IPS-18c (cell line): Measurements from ENCODE around the gene ADAMTSL1.

Experiments used
- H3K4me3 ChIP-seq: 2 replicates; pipeline ENCODE4 v1.7.0; 2013; ENCODE audit warnings: low read depth, mild to moderate bottlenecking, low read length, moderate library complexity; ENCODE audit not compliant: insufficient read depth
- H3K9me3 ChIP-seq: one replicate; pipeline ENCODE4 v1.6.1; 2013; ENCODE audit warnings: mild to moderate bottlenecking, low read length, moderate library complexity; ENCODE audit not compliant: control insufficient read depth, insufficient read depth

The ADAMTSL1 gene

GRCh38 chr9:18473652-18474279 lies at the start of gene ADAMTSL1:
TSS of gene ADAMTSL1 (plus strand) at chr9:18474153. CDS start at chr9:18474233, 80 bp downstream.
- Histone ChIP-seq H3K9me3 (no peaks in the 10 kb centered on the region), H3K4me3 (peak within 1 kb of the TSS; percentile 36)

DNA sequence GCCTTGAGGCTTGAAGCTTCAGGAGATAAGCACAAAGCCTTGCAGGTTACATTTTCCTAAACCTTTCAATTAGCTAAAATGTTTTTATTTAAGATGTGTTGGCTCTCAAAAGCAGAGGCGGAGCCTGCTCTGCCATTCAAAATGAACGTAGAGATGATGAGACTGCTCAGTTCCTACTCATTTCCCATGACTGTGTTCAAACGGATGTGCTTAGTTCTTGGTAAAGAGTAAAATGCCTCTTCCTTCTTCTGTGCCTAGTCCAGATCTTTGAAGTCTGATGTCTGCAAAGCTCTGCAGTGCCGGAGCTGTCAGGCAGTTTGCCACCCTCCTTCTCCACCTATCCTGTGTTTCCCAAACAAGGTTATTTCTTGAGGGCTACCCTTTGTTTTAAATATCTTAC lies 46.3 kb upstream of the ADAMTSL1 start:
- Histone ChIP-seq H3K4me3 (no peak overlapping the region), H3K9me3 (no peaks in the 10 kb centered on the region)

DNA sequence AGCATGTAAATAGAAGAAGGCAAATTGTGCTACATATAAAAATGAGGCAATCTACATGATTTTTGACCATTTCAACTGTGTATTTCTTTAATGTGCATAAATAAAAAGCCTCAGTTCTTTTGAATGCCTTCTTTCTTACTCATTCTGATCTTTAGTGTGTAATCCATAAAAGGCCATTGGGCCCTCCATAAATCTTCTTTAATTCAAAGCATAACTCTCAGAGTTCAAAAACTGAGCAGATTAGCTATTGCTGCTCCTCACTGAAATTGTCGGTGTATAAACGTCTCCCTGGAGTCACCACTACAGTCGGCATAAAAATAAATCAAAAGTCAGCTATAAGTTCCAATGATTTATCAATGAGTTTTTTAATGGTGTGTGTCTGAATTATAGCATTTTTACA lies 45.3 kb upstream of the ADAMTSL1 start:
- no peaks in the 10 kb centered on the region for H3K9me3 ChIP-seq
- no peak overlapping the region for H3K4me3 ChIP-seq

- H3K4me3 ChIP-seq = no peak overlapping the region
- H3K9me3 ChIP-seq = no peaks in the 10 kb centered on the region
Observed at GRCh38 chr9:18429070-18429469, 44.9 kb upstream of the ADAMTSL1 start.

GRCh38 chr9:18433620-18434019 lies 40.3 kb upstream of the ADAMTSL1 start:
- peaks cover 2% of the 10 kb centered on the region for H3K9me3 ChIP-seq
- no peak overlapping the region for H3K4me3 ChIP-seq

GRCh38 chr9:18437315-18438201 lies 36.4 kb upstream of the ADAMTSL1 start:
- no peak overlapping the region for H3K4me3 ChIP-seq
- H3K9me3 ChIP-seq = peaks cover 2% of the 10 kb centered on the region

DNA sequence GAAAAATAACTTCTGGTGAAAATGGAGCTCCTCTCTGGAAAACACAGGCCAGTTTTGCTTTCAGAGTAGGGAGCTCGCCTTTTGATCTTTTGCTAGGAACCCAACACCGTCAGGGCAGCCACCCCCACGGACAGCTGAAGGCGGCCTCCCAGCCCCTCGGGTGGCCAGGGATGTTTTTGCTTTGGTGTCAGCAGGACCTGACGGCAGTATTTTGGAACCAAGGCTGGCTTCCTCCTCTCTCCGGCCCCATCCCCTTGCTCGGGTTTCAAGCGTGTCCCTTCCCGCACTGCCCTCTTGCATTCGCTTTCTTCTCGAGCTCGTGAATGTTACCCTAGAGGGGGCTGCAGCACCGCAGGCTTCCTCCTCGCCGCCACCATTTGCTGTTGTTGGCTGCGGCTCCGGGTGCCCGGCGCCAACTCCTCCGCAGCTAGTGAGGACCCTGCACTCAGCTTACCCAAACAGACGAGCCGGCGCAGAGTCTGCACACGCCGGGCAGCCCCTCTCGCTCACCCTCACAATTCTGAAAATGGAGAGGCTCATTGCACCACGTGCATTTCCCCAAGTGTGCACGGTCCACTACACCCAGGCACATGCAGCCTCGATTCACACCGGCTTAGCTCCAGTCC lies 35.5 kb upstream of the ADAMTSL1 start:
- no peak overlapping the region for H3K4me3 ChIP-seq

GRCh38 chr9:18438951-18439350 lies 35.0 kb upstream of the ADAMTSL1 start:
- Histone ChIP-seq H3K9me3 (peaks cover 2% of the 10 kb centered on the region), H3K4me3 (no peak overlapping the region)

More for the DNA sequence above, 35.5 kb upstream of the ADAMTSL1 start:
- H3K9me3 ChIP-seq = peaks cover 2% of the 10 kb centered on the region

DNA sequence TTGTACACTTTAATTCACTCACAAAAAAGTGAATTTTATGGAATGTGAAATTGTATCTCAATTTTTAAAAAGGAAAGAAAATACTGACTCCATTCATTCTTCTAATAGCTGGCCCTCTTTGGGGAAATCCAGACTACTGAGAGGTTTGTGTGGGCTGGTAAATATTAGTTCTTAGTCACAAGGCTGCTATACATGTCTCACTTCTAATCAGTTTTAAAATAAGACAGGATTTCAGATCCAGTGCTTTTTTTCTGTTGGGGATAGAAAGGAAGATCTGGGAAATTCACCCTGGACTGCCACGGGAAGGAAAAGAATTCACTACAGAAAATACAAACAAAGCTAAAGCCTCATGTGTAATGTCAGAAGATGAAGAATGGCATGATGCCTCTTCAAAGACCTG lies 32.7 kb upstream of the ADAMTSL1 start:
- H3K4me3 ChIP-seq = no peak overlapping the region

GRCh38 chr9:18442629-18443491 lies 31.1 kb upstream of the ADAMTSL1 start:
- Histone ChIP-seq H3K4me3 (no peak overlapping the region), H3K9me3 (no peaks in the 10 kb centered on the region)

More for the DNA sequence above, 32.7 kb upstream of the ADAMTSL1 start:
- H3K9me3 ChIP-seq = peaks cover 2% of the 10 kb centered on the region

DNA sequence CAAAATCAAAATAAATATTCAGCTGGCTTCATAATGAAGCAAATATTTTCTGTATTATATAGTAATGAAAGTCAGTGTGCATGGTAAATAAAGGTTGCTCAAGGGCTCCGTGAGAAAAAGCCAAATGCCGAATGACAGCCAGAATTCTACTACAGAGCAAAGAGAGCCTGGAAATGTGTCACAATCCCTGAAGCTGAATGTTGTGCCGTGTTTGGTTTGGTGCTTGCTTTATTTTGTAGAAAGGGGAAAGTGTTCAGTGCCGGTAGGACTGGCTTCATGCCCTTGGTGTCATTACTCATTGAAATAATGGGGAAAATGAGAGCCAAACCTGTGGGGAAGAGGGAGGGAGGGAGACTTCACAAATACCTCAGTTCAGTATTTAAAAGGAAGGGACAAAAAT lies 26.8 kb upstream of the ADAMTSL1 start:
- Histone ChIP-seq H3K9me3 (no peaks in the 10 kb centered on the region), H3K4me3 (no peak overlapping the region)

DNA sequence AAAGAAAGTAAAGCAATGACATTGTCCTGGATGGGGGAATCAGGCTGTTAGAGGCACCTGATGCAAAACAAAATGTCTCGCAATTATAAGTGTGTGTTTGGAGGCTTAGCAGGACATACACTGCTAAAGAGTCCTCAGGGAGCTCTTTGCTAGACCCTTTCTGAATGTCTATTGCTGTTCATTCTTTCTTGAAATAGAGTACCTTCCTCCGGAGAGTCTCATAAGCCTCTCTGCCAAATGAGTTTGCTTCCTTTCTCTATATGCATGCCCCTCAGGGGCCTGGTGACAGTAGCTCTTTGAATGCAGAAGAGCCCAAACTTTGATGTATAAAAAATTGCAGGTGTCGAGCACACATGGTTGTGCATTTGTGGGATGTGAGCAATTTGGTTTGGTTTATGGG lies 26.4 kb upstream of the ADAMTSL1 start:
- Histone ChIP-seq H3K4me3 (no peak overlapping the region), H3K9me3 (no peaks in the 10 kb centered on the region)

DNA sequence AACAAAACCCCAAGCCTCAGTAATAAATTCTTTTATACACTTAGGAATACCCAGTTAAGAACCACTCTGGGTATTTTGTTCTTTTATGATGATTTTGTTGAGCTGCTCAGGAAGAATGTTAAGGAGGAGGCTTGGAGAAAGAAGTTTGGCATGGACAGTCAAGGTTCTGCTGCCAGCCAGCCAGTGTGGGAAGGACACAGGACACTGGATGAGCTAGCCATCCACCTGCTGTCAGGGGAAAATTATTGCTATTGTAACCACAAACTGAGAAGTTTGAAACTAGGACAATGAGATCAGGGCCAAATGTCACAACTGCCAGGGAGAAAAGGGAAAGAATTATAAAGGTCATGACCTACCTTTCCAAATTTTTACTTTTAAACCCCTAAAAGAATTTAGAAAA lies 25.9 kb upstream of the ADAMTSL1 start:
- no peak overlapping the region for H3K4me3 ChIP-seq
- H3K9me3 ChIP-seq = no peaks in the 10 kb centered on the region

- Histone ChIP-seq H3K9me3 (no peaks in the 10 kb centered on the region), H3K4me3 (no peak overlapping the region)
Observed at GRCh38 chr9:18451406-18451805, 22.5 kb upstream of the ADAMTSL1 start.

- H3K4me3 ChIP-seq = no peak overlapping the region
Observed at GRCh38 chr9:18452276-18452675, 21.7 kb upstream of the ADAMTSL1 start.

DNA sequence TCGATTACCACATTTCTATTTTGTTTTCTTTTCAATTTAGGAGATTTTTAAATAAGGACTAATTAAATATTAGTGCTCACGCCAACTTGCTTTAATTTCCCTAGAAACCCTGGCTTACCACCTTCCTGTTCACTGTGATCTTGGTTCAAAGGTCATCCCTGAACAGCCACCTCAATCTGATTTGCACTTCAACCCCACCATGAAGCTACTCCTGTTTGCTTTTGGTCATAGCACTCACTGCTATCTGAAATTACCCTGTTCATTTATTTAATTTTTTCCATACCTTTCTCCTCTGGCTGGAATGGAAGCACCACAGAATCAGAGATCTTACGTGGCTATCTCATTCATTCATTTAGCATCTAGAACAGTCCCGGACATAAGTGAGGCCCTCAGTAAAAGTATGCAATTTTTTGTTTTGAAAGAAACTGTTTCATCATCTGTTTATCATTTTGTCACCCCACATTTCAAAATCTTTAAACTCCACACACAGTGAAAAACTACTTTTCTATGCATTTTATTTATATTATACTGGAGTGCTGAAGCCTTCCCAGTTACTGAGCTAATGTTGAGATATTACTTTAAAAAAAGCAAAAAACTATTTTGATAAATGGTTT lies 17.2 kb upstream of the ADAMTSL1 start:
- H3K4me3 ChIP-seq = no peak overlapping the region
- H3K9me3 ChIP-seq = no peaks in the 10 kb centered on the region

More at GRCh38 chr9:18452276-18452675, 21.7 kb upstream of the ADAMTSL1 start:
- H3K9me3 ChIP-seq = no peaks in the 10 kb centered on the region

DNA sequence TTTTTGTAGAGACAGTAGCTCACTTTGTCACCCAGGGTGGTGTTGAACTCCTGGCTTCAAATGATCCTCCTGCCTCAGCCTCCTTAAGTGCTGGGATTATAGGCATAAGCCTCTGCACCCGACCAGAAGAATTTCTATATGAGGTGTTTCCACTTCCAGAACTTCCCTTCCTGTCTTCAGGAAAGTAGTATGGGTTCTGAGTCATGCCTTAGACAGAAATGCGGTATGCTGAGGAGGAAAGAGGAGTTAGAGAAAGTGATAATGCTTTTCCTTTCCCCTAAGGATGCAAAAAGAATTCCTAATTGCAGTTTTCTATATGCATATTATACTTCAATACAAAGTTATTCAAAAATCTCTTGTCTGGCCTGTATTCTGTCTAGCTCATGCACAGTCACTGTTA lies 16.4 kb upstream of the ADAMTSL1 start:
- no peaks in the 10 kb centered on the region for H3K9me3 ChIP-seq

More for the DNA sequence above, 16.4 kb upstream of the ADAMTSL1 start:
- no peak overlapping the region for H3K4me3 ChIP-seq
